H9 (cell line): ENCODE measurements around the gene CRIP2. TPM values are rescaled to one million over a fixed set of nuclear protein-coding genes. Genes with fewer than 3 reads are reported as not detected.

Source experiments
- DNase-seq: peaks from one replicate; pipeline ENCODE4 v3.0.0-alpha.2; 2017
- H2AFZ ChIP-seq: one replicate; pipeline ENCODE4 v1.6.1; 2013; ENCODE audit warnings: mild to moderate bottlenecking, low read length, control low read depth, moderate library complexity
- H2AK5ac ChIP-seq: 2 replicates; pipeline ENCODE4 v1.6.1; 2013; ENCODE audit warnings: low read length, control low read depth, mixed read lengths; ENCODE audit not compliant: insufficient read length
- H2BK120ac ChIP-seq: one replicate; pipeline ENCODE4 v1.6.1; 2013; ENCODE audit warnings: low read depth, mild to moderate bottlenecking, low read length, control low read depth, inconsistent platforms; ENCODE audit not compliant: poor library complexity, severe bottlenecking
- H2BK12ac ChIP-seq: 2 replicates; pipeline ENCODE4 v1.6.1; 2013; ENCODE audit warnings: low read length, control low read depth, mixed read lengths, low read depth; ENCODE audit not compliant: insufficient read length
- H2BK15ac ChIP-seq: 2 replicates; pipeline ENCODE4 v1.6.1; 2013; ENCODE audit warnings: low read depth, low read length, control low read depth
- H2BK20ac ChIP-seq: one replicate; pipeline ENCODE4 v1.6.1; 2013; ENCODE audit warnings: low read depth, mild to moderate bottlenecking, low read length, control low read depth, inconsistent platforms; ENCODE audit not compliant: poor library complexity, severe bottlenecking
- H2BK5ac ChIP-seq: 2 replicates; pipeline ENCODE4 v1.6.1; 2013; ENCODE audit warnings: low read length, control low read depth, mixed read lengths; ENCODE audit not compliant: insufficient read length
- H3K14ac ChIP-seq: 2 replicates; pipeline ENCODE4 v1.6.1; 2013; ENCODE audit warnings: low read length, control low read depth; ENCODE audit not compliant: insufficient read depth
- H3K18ac ChIP-seq: 2 replicates; pipeline ENCODE4 v1.6.1; 2013; ENCODE audit warnings: low read depth, mild to moderate bottlenecking, mixed read lengths, low read length, control low read depth; ENCODE audit not compliant: insufficient read length
- H3K23ac ChIP-seq: 2 replicates; pipeline ENCODE4 v1.6.1; 2013; ENCODE audit warnings: low read length, control low read depth, mixed read lengths, low read depth; ENCODE audit not compliant: insufficient read length
- H3K23me2 ChIP-seq: 2 replicates; pipeline ENCODE4 v1.6.1; 2013; ENCODE audit warnings: low read depth, mild to moderate bottlenecking, mixed read lengths, low read length, control low read depth; ENCODE audit not compliant: insufficient read length, poor library complexity, severe bottlenecking
- H3K27ac ChIP-seq: 2 replicates; pipeline ENCODE4 v1.5.1; 2013; ENCODE audit warnings: low read length, control low read depth, mixed read lengths, low read depth; ENCODE audit not compliant: insufficient read length
- H3K27me3 ChIP-seq: 2 replicates; pipeline ENCODE4 v1.6.1; 2013; ENCODE audit warnings: low read length, control low read depth, inconsistent platforms; ENCODE audit not compliant: insufficient read depth
- H3K4ac ChIP-seq: 2 replicates; pipeline ENCODE4 v1.6.1; 2013; ENCODE audit warnings: low read depth, mild to moderate bottlenecking, control low read depth, inconsistent platforms, low read length, moderate library complexity
- H3K4me1 ChIP-seq: 2 replicates; pipeline ENCODE4 v1.6.1; 2013; ENCODE audit warnings: low read length, control low read depth, inconsistent platforms; ENCODE audit not compliant: insufficient read depth
- H3K4me2 ChIP-seq: 2 replicates; pipeline ENCODE4 v1.6.1; 2013; ENCODE audit warnings: low read length, control low read depth, mixed read lengths; ENCODE audit not compliant: insufficient read length, insufficient read depth
- H3K56ac ChIP-seq: 2 replicates; pipeline ENCODE4 v1.6.1; 2013; ENCODE audit warnings: low read depth, mild to moderate bottlenecking, mixed read lengths, low read length, control low read depth; ENCODE audit not compliant: insufficient read length
- H3K79me1 ChIP-seq: 2 replicates; pipeline ENCODE4 v1.6.1; 2013; ENCODE audit warnings: low read depth, mild to moderate bottlenecking, moderate library complexity, low read length, control low read depth, inconsistent platforms; ENCODE audit not compliant: insufficient read depth, poor library complexity, severe bottlenecking
- H3K79me2 ChIP-seq: 2 replicates; pipeline ENCODE4 v1.6.1; 2013; ENCODE audit warnings: low read length, control low read depth, inconsistent platforms; ENCODE audit not compliant: insufficient read depth
- H3K9ac ChIP-seq: 2 replicates; pipeline ENCODE4 v1.6.1; 2013; ENCODE audit warnings: low read length, control low read depth, mixed read lengths; ENCODE audit not compliant: insufficient read length; ENCODE audit errors: extremely low read depth
- H3K9me3 ChIP-seq: one replicate; pipeline ENCODE4 v1.6.1; 2013; ENCODE audit warnings: low read depth, low read length, inconsistent platforms; ENCODE audit not compliant: control insufficient read depth
- H3T11ph ChIP-seq: one replicate; pipeline ENCODE4 v1.6.1; 2013; ENCODE audit warnings: mild to moderate bottlenecking, low read length, control low read depth, inconsistent platforms
- H4K20me1 ChIP-seq: one replicate; pipeline ENCODE4 v1.6.1; 2013; ENCODE audit not compliant: control insufficient read depth, insufficient read length, insufficient read depth
- H4K5ac ChIP-seq: 2 replicates; pipeline ENCODE4 v1.6.1; 2013; ENCODE audit warnings: low read depth, mild to moderate bottlenecking, mixed read lengths, low read length, control low read depth; ENCODE audit not compliant: insufficient read length
- H4K8ac ChIP-seq: replicated peaks from 2 replicates; pipeline ENCODE4 v1.6.1; 2013; ENCODE audit warnings: low read length, control low read depth, mixed read lengths, low read depth; ENCODE audit not compliant: insufficient read length
- H4K91ac ChIP-seq: 2 replicates; pipeline ENCODE4 v1.6.1; 2013; ENCODE audit warnings: low read depth, mild to moderate bottlenecking, moderate library complexity, mixed read lengths, low read length, control low read depth; ENCODE audit not compliant: insufficient read length
- H3K27ac Mint-ChIP-seq, 3 experiments: 2 replicates in 2 of 3; 3 replicates in 1 of 3; pipeline ENCODE4 v1.8.0; 2020 to 2021; ENCODE audit warnings: mixed read lengths in 3 of 3, mild to moderate bottlenecking in 1 of 3, moderate library complexity in 1 of 3
- H3K27me3 Mint-ChIP-seq: 2 replicates; pipeline ENCODE4 v1.8.0; 2021; ENCODE audit warnings: low read depth, mild to moderate bottlenecking, moderate library complexity, mixed read lengths
- H3K36me3 Mint-ChIP-seq, 3 experiments: 2 replicates in 2 of 3; 3 replicates in 1 of 3; pipeline ENCODE4 v1.8.0; 2020 to 2021; ENCODE audit warnings: low read depth in 3 of 3, mixed read lengths in 3 of 3; ENCODE audit not compliant: insufficient read depth in 1 of 3
- H3K4me1 Mint-ChIP-seq, 2 experiments: 2 replicates each; pipeline ENCODE4 v1.8.0; 2020; ENCODE audit warnings: mixed read lengths in 2 of 2
- H3K4me3 Mint-ChIP-seq, 2 experiments: 2 replicates in 1 of 2; 3 replicates in 1 of 2; pipeline ENCODE4 v1.8.0; 2020 to 2021; ENCODE audit warnings: mild to moderate bottlenecking in 2 of 2, mixed read lengths in 2 of 2, moderate library complexity in 1 of 2
- H3K9me3 Mint-ChIP-seq, 2 experiments: 2 replicates in 1 of 2; 3 replicates in 1 of 2; pipeline ENCODE4 v1.8.0; 2020; ENCODE audit warnings: mild to moderate bottlenecking in 2 of 2, mixed read lengths in 2 of 2, moderate library complexity in 1 of 2
- WGBS: extraction: QIAGEN DNeasy Blood & Tissue Kit; methylation state at CpG from one replicate; pipeline ENCODE4 v1.1.7; 2013; ENCODE audit warnings: missing lambda C conversion rate, low lambda C conversion rate, mixed read lengths; ENCODE audit not compliant: insufficient read length; ENCODE audit errors: extremely low coverage; 5-methylcytosine and 5-hydroxymethylcytosine counted together
- total RNA-seq: library from RNA; stranded (reverse); gene quantifications from 2 replicates; pipeline ENCODE4 v1.2.1, GENCODE V29; 2021
- TF ChIP-seq, protein P1 (sequence below): fragments of 200-600 bp; sonication (generic); conservative IDR thresholded peaks from 3 replicates; pipeline ENCODE4 v1.8.0; 2021; ENCODE audit warnings: antibody characterized with exemption, mild to moderate bottlenecking

CRIP2 gene
- total RNA-seq, 1 experiment from 2014 or later: 5.7 TPM

GRCh38 chr14:105440554-105440900 is 34.1 kb upstream of the CRIP2 start:
- Histone ChIP-seq H3K27ac (no peak overlapping the region), H4K91ac (no peak overlapping the region), H3K4me2 (no peak overlapping the region), H3K23me2 (no peaks in the 10 kb centered on the region), H2AK5ac (no peak overlapping the region), H2BK20ac (no peak overlapping the region), H2BK12ac (no peak overlapping the region), H3T11ph (no peak overlapping the region), H3K9me3 (no peaks in the 10 kb centered on the region), H3K79me1 (peaks cover 2% of the 10 kb centered on the region), H3K14ac (no peak overlapping the region), H2BK5ac (no peak overlapping the region), H2BK120ac (no peak overlapping the region), H4K8ac (no peak overlapping the region), H4K5ac (no peak overlapping the region), H3K56ac (no peak overlapping the region), H3K9ac (no peak overlapping the region), H3K23ac (no peak overlapping the region), H2AFZ (no peak overlapping the region), H3K18ac (no peak overlapping the region), H2BK15ac (no peak overlapping the region), H3K27me3 (no peaks in the 10 kb centered on the region), H3K79me2 (peaks cover 10% of the 10 kb centered on the region; the same call in 1 of the 2 replicates), H3K4me1 (no peaks in the 10 kb centered on the region), H3K4ac (no peak overlapping the region), H4K20me1 (no peaks in the 10 kb centered on the region)
- H3K27ac Mint-ChIP-seq: no peak overlapping the region
- TF ChIP-seq, protein P1, sequence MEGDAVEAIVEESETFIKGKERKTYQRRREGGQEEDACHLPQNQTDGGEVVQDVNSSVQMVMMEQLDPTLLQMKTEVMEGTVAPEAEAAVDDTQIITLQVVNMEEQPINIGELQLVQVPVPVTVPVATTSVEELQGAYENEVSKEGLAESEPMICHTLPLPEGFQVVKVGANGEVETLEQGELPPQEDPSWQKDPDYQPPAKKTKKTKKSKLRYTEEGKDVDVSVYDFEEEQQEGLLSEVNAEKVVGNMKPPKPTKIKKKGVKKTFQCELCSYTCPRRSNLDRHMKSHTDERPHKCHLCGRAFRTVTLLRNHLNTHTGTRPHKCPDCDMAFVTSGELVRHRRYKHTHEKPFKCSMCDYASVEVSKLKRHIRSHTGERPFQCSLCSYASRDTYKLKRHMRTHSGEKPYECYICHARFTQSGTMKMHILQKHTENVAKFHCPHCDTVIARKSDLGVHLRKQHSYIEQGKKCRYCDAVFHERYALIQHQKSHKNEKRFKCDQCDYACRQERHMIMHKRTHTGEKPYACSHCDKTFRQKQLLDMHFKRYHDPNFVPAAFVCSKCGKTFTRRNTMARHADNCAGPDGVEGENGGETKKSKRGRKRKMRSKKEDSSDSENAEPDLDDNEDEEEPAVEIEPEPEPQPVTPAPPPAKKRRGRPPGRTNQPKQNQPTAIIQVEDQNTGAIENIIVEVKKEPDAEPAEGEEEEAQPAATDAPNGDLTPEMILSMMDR: no peak
- peaks cover 2% of the 10 kb centered on the region in 2 experiments; a peak in 2 of 4 replicates for H3K4me1 Mint-ChIP-seq
- DNase-seq: no peak
- peaks cover 13 to 33% (median 25%) of the 10 kb centered on the region in 3 experiments; a peak in 6 of 7 replicates for H3K36me3 Mint-ChIP-seq
- no peak overlapping the region for H3K4me3 Mint-ChIP-seq
- WGBS: no CpG with 5 or more reads among the region's 15 CpGs
- no peaks in the 10 kb centered on the region for H3K9me3 Mint-ChIP-seq
- H3K27me3 Mint-ChIP-seq: no peaks in the 10 kb centered on the region
